Adrenal gland (tissue), 12 donors: Measurements from ENCODE around the gene GRWD1. TPM values are rescaled to one million over a fixed set of nuclear protein-coding genes. Genes with fewer than 3 reads are reported as not detected.

Experiments used
- DNase-seq, 7 donors: peaks; one replicate each; pipeline ENCODE4 v3.0.0-alpha.2; 2019 to 2020
- H3K27ac ChIP-seq, 5 donors: fragments of 200-600 bp; sonication (generic) in 4 of 5; 1 replicate in 3 of 5; 2 replicates in 2 of 5; pipeline versions ENCODE4 v1.5.1 to v1.8.0; 2016 to 2020; ENCODE audit warnings: mild to moderate bottlenecking in 1 of 5
- H3K27me3 ChIP-seq: fragments of 200-600 bp; 2 replicates; pipeline ENCODE4 v1.8.0; 2021
- H3K36me3 ChIP-seq, 2 donors: fragments of 200-600 bp; replicated peaks in 1 of 2; 1 replicate in 1 of 2; 2 replicates in 1 of 2; pipeline versions ENCODE4 v1.5.1 to v1.8.0; 2018 to 2022
- H3K4me1 ChIP-seq, 2 donors: fragments of 200-600 bp; replicated peaks in 1 of 2; 1 replicate in 1 of 2; 2 replicates in 1 of 2; pipeline versions ENCODE4 v1.5.1 to v1.8.0; 2018 to 2021
- H3K4me3 ChIP-seq, 4 donors: fragments of 200-600 bp; sonication (generic) in 3 of 4; one replicate each; pipeline ENCODE4 v1.5.1; 2016 to 2018
- H3K9me3 ChIP-seq, 3 donors: fragments of 200-600 bp; sonication (generic) in 1 of 3; replicated peaks in 1 of 3; 1 replicate in 2 of 3; 2 replicates in 1 of 3; pipeline versions ENCODE4 v1.5.1 to v1.8.0; 2016 to 2021
- CTCF ChIP-seq, 6 experiments: fragments of 450-650 bp in 4 of 6; fragments of 200-600 bp in 2 of 6; sonication (generic) in 1 of 6; IDR thresholded peaks; 1 replicate in 5 of 6; 2 replicates in 1 of 6; pipeline versions ENCODE4 v1.5.1 to v1.8.0; 2016 to 2021; ENCODE audit warnings: antibody characterized with exemption in 6 of 6, mild to moderate bottlenecking in 2 of 6, moderate library complexity in 1 of 6
- POLR2A ChIP-seq, 2 donors: fragments of 450-650 bp; IDR thresholded peaks; one replicate each; pipeline ENCODE4 v1.6.1; 2017; ENCODE audit warnings: antibody characterized with exemption in 2 of 2, mild to moderate bottlenecking in 2 of 2, moderate library complexity in 1 of 2
- WGBS, 4 donors: extraction: QIAGEN DNeasy Blood & Tissue Kit in 2 of 4; methylation state at CpG; one replicate each; pipeline versions ENCODE4 v1.1.5 to v1.1.7; 2013 to 2017; 5-methylcytosine and 5-hydroxymethylcytosine counted together
- intact Hi-C, 2 donors: fragments of 100-400 bp; cut with DNase I; formaldehyde crosslinking; loops; one replicate each; pipeline versions ENCODE4 v1.14.1 to v1.15.0; 2022 to 2023
- polyA plus RNA-seq, 3 donors: library from polyadenylated mRNA; stranded (reverse); fragments of 200-250 nt in 2 of 3; fragments of 350-450 nt in 1 of 3; fragmentation: Illumina TruSeq in 1 of 3; extraction: RNeasy Lipid Tissue Mini Kit (QIAGEN cat#74804) in 1 of 3; gene quantifications; one replicate each; pipeline ENCODE4 v1.2.3, GENCODE V29; 2013 to 2014
- total RNA-seq, 9 donors: library from RNA; depleted of rRNA in 4 of 9; stranded (reverse); fragments of >200 nt in 4 of 9; fragments of 120-200 nt in 1 of 9; fragmentation: NEBNext Ultra II Directional in 1 of 9; extraction: Animal tissue kit (Norgen Biotek cat#: 25700) in 1 of 9; gene quantifications; one replicate each; pipeline versions ENCODE4 v1.1.0 to v1.2.4, GENCODE V29; 2013 to 2023
- donor health status: healthy with polysubstance abuse.
- donor health status: Bipolar disorder and iron deficiency.
- donor health status: DM: yes; HTN: yes; CAD: no.
- donor health status: DM: no; HTN: no; CAD: no.
- donor health status: DM: no; HTN: no; CAD: no.
- donor health status: DM: yes; HTN: yes; CAD: no.

GRWD1 gene
- total and polyA plus RNA-seq, 12 donors = 6.6 to 48.4 (median 24.0) TPM

GRCh38 chr19:48477067-48477685 lies 31.4 kb downstream of the GRWD1 start:
- H3K4me1 ChIP-seq = peaks cover 13 to 26% of the 10 kb centered on the region in 2 donors
- no peak for TF ChIP-seq POLR2A (IDR thresholded peaks at IDR 0.05)
- no peak for TF ChIP-seq CTCF (IDR thresholded peaks at IDR 0.05)
- WGBS, 4 donors = 76 to 87% (median 78%) methylated on average over 8 to 10 of the region's 10 CpGs
- no peak overlapping the region for H3K27ac ChIP-seq
- intact Hi-C loops = no loop called here
- H3K4me3 ChIP-seq = no peak overlapping the region
- no peaks in the 10 kb centered on the region for H3K9me3 ChIP-seq
- no peak for DNase-seq
- H3K36me3 ChIP-seq = peaks cover 0 to 60% of the 10 kb centered on the region in 2 donors
- no peaks in the 10 kb centered on the region for H3K27me3 ChIP-seq

GRCh38 chr19:48477698-48478338 lies 32.0 kb downstream of the GRWD1 start:
- WGBS, 4 donors = 87 to 91% (median 88%) methylated on average over 20 to 22 of the region's 22 CpGs
- no peaks in the 10 kb centered on the region for H3K27me3 ChIP-seq
- DNase-seq = no peak
- no peaks in the 10 kb centered on the region for H3K9me3 ChIP-seq
- no peak overlapping the region for H3K27ac ChIP-seq
- peaks cover 0 to 54% of the 10 kb centered on the region in 2 donors for H3K36me3 ChIP-seq
- H3K4me1 ChIP-seq = peaks cover 16 to 30% of the 10 kb centered on the region in 2 donors
- intact Hi-C loops = no loop called here
- TF ChIP-seq CTCF (IDR thresholded peaks at IDR 0.05) (no peak), POLR2A (IDR thresholded peaks at IDR 0.05) (no peak)
- no peak overlapping the region for H3K4me3 ChIP-seq

- no peaks in the 10 kb centered on the region for H3K27me3 ChIP-seq
- TF ChIP-seq CTCF (IDR thresholded peaks at IDR 0.05) (no peak), POLR2A (IDR thresholded peaks at IDR 0.05) (no peak)
- no peak overlapping the region for H3K27ac ChIP-seq
- 87 to 93% (median 89%) methylated on average over 12 to 29 of the region's 29 CpGs for WGBS, 4 donors
- no peak overlapping the region for H3K4me3 ChIP-seq
- H3K9me3 ChIP-seq = no peaks in the 10 kb centered on the region
- no peak for DNase-seq
- H3K4me1 ChIP-seq = peaks cover 16 to 30% of the 10 kb centered on the region in 2 donors
- H3K36me3 ChIP-seq = peaks cover 0 to 46% of the 10 kb centered on the region in 2 donors
- intact Hi-C loops = no loop called here
Measured at GRCh38 chr19:48478339-48479256, 32.8 kb downstream of the GRWD1 start.

GRCh38 chr19:48479686-48480085 lies 33.9 kb downstream of the GRWD1 start:
- H3K27ac ChIP-seq = peak overlapping the region in 2 of 5 donors; percentile 65 to 71
- DNase-seq = no peak
- no peaks in the 10 kb centered on the region for H3K9me3 ChIP-seq
- intact Hi-C loops = no loop called here
- H3K4me1 ChIP-seq = peaks cover 16 to 29% of the 10 kb centered on the region in 2 donors
- no peak overlapping the region for H3K4me3 ChIP-seq
- no peak for TF ChIP-seq CTCF (IDR thresholded peaks at IDR 0.05)
- TF ChIP-seq POLR2A (IDR thresholded peaks at IDR 0.05) = no peak
- H3K36me3 ChIP-seq = peaks cover 0 to 35% of the 10 kb centered on the region in 2 donors
- no peaks in the 10 kb centered on the region for H3K27me3 ChIP-seq
- 73 to 83% (median 76%) methylated on average over 6 to 7 of the region's 7 CpGs for WGBS, 4 donors
